HG03342 (cell line): Measurements from ENCODE around the gene GALNT6.
A peak's percentile ranks its signal among the peaks of the same experiment; 100 is the strongest.

Experiments
- ATAC-seq: cut with Tn5 transposase; IDR thresholded peaks from one replicate; pipeline ENCODE4 v1.9.1; 2021; ENCODE audit warnings: mild to moderate bottlenecking, moderate library complexity; ENCODE audit not compliant: unreplicated experiment

Gene GALNT6

GRCh38 chr12:51383269-51383905 lies 7.8 kb downstream of the GALNT6 start:
- no peak for ATAC-seq

- no peak for ATAC-seq
These were observed 9.0 kb downstream of the GALNT6 start for GRCh38 chr12:51382173-51382572.

GRCh38 chr12:51381226-51382079 lies 9.8 kb downstream of the GALNT6 start:
- ATAC-seq: no peak

GRCh38 chr12:51379571-51379970 lies 11.6 kb downstream of the GALNT6 start:
- ATAC-seq: no peak

GRCh38 chr12:51378749-51379148 lies 12.5 kb downstream of the GALNT6 start:
- ATAC-seq: no peak

GRCh38 chr12:51377099-51377984 lies 13.9 kb downstream of the GALNT6 start:
- ATAC-seq: no peak

GRCh38 chr12:51374856-51375255 lies 16.4 kb downstream of the GALNT6 start:
- ATAC-seq: no peak

GRCh38 chr12:51374361-51374760 lies 16.8 kb downstream of the GALNT6 start:
- ATAC-seq: no peak

GRCh38 chr12:51373187-51373586 lies 18.0 kb downstream of the GALNT6 start:
- ATAC-seq: no peak

- ATAC-seq: no peak
These were observed 19.2 kb downstream of the GALNT6 start for GRCh38 chr12:51372021-51372420.

GRCh38 chr12:51371295-51371953 lies 19.8 kb downstream of the GALNT6 start:
- ATAC-seq: no peak

GRCh38 chr12:51370667-51371066 lies 20.5 kb downstream of the GALNT6 start:
- ATAC-seq: no peak

- ATAC-seq: no peak
These were observed 21.6 kb downstream of the GALNT6 start for GRCh38 chr12:51369581-51369980.

- ATAC-seq: peak; percentile 98
These were observed 22.3 kb downstream of the GALNT6 start for GRCh38 chr12:51368640-51369517.

GRCh38 chr12:51365276-51365675 lies 25.9 kb downstream of the GALNT6 start:
- ATAC-seq: no peak

- ATAC-seq: no peak
These were observed 27.2 kb downstream of the GALNT6 start for GRCh38 chr12:51364001-51364400.

GRCh38 chr12:51362747-51363342 lies 28.4 kb downstream of the GALNT6 start:
- no peak for ATAC-seq

- ATAC-seq: no peak
These were observed 28.9 kb downstream of the GALNT6 start for GRCh38 chr12:51362307-51362706.
